ENCODE measurements around the gene CNN2.

DNA sequence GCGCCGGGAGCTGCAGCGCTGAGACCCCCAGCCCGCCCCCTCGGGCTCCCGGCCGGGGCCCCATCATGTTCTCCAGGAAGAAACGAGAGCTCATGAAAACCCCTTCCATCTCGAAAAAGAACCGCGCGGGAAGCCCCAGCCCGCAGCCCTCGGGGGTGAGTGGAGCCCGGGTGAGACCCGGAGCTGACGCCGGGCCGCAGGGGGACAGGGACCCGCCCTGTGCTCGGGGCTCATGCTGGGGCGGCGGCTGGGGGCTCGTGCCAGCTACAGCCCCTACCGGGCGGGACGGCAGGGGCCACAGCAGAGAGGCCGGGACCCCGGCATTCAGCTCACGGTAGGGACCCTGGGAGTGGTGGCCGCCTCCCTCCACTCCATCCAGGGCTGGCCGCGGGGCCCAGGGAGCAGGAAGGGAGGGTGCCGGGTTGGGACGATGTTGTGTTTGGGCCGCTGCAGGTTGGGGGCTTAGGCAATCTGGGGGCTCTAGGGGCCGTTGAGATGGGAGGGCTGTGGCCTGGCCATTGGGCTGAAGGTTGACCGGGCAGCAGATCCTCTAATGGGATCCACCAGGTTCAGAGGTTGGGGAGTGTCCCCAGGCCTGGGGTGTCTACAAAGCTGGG lies 41.0 kb downstream of the CNN2 start:
- TF ChIP-seq, protein P1, sequence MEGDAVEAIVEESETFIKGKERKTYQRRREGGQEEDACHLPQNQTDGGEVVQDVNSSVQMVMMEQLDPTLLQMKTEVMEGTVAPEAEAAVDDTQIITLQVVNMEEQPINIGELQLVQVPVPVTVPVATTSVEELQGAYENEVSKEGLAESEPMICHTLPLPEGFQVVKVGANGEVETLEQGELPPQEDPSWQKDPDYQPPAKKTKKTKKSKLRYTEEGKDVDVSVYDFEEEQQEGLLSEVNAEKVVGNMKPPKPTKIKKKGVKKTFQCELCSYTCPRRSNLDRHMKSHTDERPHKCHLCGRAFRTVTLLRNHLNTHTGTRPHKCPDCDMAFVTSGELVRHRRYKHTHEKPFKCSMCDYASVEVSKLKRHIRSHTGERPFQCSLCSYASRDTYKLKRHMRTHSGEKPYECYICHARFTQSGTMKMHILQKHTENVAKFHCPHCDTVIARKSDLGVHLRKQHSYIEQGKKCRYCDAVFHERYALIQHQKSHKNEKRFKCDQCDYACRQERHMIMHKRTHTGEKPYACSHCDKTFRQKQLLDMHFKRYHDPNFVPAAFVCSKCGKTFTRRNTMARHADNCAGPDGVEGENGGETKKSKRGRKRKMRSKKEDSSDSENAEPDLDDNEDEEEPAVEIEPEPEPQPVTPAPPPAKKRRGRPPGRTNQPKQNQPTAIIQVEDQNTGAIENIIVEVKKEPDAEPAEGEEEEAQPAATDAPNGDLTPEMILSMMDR (IDR thresholded peaks at IDR 0.05) = no peak
- no peak for TF ChIP-seq POLR2A (IDR thresholded peaks at IDR 0.05)

All from esophagus squamous epithelium (tissue), 4 donors.